K562 (cell line): ENCODE results near the gene GCKR. TPM values are rescaled to one million over a fixed set of nuclear protein-coding genes. Genes with fewer than 3 reads are reported as not detected.

Experiments used
- ELF1 ChIP-seq: fragments of 200-800 bp; sonication (Bioruptor generic); IDR thresholded peaks from 2 replicates; pipeline ENCODE4 v1.6.1; 2016; ENCODE audit warnings: missing genetic modification characterization, missing compliant biosample characterization
- FIP1L1 ChIP-seq: fragments of 200-400 bp; formaldehyde crosslinking; IDR thresholded peaks from 2 replicates; pipeline ENCODE4 v1.6.1; 2018; ENCODE audit warnings: mild to moderate bottlenecking, low read depth, low read length; ENCODE audit not compliant: poor library complexity, severe bottlenecking
- POLR2AphosphoS5 ChIP-seq: IDR thresholded peaks from 2 replicates; pipeline ENCODE4 v1.6.1; 2011; ENCODE audit warnings: mild to moderate bottlenecking, low read depth, low read length, moderate library complexity; ENCODE audit not compliant: control insufficient read depth, insufficient read depth
- RB1 ChIP-seq: fragments of 450-650 bp; IDR thresholded peaks from 2 replicates; pipeline ENCODE4 v1.6.1; 2017; ENCODE audit warnings: low read depth, mild to moderate bottlenecking
- polyA plus RNA-seq, 8 experiments: library from polyadenylated mRNA; depleted of rRNA in 4 of 8; stranded (reverse) in 5 of 8; unstranded in 3 of 8; fragments of >200 nt; fragmentation: Nextera tagmentation in 2 of 8; fragmentation: Illumina TruSeq in 1 of 8; extraction: Ambion mirVana in 2 of 8; extraction: Trizol in 1 of 8; gene quantifications; 2 replicates each; pipeline versions ENCODE4 v1.2.1 to v1.2.3, GENCODE V29; 2011 to 2014; ENCODE audit warnings: inconsistent platforms in 1 of 8, missing spikeins in 1 of 8
- total RNA-seq, 7 experiments: library from RNA; depleted of rRNA in 6 of 7; stranded (reverse); fragments of >200 nt in 6 of 7; fragmentation: Illumina TruSeq in 2 of 7; extraction: Trizol in 2 of 7; gene quantifications; 2 replicates each; pipeline versions ENCODE4 v1.2.1 to v1.2.3, GENCODE V29; 2011 to 2021; ENCODE audit warnings: low replicate concordance in 1 of 7
- TF ChIP-seq, protein P1 (sequence below), 2 experiments: fragments of 450-650 bp in 1 of 2; sonication (generic) in 1 of 2; formaldehyde crosslinking in 1 of 2; IDR thresholded peaks; 2 replicates each; pipeline versions ENCODE4 v1.7.1 to v1.9.0; 2016 to 2022; ENCODE audit warnings: inconsistent platforms in 1 of 2, mild to moderate bottlenecking in 1 of 2, missing genetic modification reagents in 1 of 2
- TF ChIP-seq, protein P2 (sequence below): fragments of 450-650 bp; formaldehyde crosslinking; IDR thresholded peaks from 2 replicates; pipeline ENCODE4 v1.4.0; 2022; ENCODE audit warnings: missing genetic modification characterization
- TF ChIP-seq, protein P3 (sequence below), 2 experiments: IDR thresholded peaks; 2 replicates each; pipeline ENCODE4 v1.6.1; 2012; ENCODE audit warnings: improper control_type of control experiment in 2 of 2, low read depth in 2 of 2, low read length in 2 of 2, borderline replicate concordance in 1 of 2
- TF ChIP-seq, protein P4 (sequence below): fragments of 450-650 bp; IDR thresholded peaks from 2 replicates; pipeline ENCODE4 v1.6.1; 2017; ENCODE audit warnings: antibody characterized with exemption, mild to moderate bottlenecking

GCKR gene
- total and polyA plus RNA-seq, 9 of the 15 experiments (the other 6 are each of a cell fraction or from before 2014, with no cell fraction given) = 0.28 to 0.79 (median 0.50) TPM; not detected in 1

DNA sequence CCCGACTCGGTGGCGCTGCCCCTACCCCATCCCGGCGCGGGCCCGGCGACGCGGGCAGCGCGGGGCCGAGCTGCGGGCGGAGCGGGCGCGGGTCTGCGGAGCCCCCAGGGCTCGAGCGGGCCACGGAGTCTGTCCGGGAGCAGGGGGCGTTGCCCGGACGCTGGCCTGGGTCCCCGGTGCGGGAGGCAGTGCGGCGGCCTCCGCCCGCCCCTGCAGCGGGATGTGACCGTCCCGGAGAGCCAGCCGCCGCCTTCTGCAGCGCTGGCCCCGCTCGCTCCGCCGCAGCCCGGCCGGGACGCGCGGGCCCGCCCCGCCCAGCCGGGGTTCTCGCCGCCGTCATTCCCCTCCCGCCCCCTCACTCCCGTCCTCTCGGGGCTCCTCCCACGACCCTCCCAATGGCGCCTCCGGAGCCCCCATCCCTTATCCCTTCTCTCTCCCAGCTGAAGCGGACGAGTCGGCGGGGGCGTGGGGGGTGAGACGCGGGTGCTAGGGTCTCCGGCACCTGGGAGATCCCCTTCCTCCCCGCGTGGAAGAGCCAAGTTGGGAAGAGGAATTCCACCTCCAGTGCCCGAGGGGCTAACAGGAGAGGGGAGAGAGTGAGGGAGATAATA lies 1.6 kb upstream of the GCKR start, which contains the start of gene FNDC4 (continued):
- TF ChIP-seq, protein P1, sequence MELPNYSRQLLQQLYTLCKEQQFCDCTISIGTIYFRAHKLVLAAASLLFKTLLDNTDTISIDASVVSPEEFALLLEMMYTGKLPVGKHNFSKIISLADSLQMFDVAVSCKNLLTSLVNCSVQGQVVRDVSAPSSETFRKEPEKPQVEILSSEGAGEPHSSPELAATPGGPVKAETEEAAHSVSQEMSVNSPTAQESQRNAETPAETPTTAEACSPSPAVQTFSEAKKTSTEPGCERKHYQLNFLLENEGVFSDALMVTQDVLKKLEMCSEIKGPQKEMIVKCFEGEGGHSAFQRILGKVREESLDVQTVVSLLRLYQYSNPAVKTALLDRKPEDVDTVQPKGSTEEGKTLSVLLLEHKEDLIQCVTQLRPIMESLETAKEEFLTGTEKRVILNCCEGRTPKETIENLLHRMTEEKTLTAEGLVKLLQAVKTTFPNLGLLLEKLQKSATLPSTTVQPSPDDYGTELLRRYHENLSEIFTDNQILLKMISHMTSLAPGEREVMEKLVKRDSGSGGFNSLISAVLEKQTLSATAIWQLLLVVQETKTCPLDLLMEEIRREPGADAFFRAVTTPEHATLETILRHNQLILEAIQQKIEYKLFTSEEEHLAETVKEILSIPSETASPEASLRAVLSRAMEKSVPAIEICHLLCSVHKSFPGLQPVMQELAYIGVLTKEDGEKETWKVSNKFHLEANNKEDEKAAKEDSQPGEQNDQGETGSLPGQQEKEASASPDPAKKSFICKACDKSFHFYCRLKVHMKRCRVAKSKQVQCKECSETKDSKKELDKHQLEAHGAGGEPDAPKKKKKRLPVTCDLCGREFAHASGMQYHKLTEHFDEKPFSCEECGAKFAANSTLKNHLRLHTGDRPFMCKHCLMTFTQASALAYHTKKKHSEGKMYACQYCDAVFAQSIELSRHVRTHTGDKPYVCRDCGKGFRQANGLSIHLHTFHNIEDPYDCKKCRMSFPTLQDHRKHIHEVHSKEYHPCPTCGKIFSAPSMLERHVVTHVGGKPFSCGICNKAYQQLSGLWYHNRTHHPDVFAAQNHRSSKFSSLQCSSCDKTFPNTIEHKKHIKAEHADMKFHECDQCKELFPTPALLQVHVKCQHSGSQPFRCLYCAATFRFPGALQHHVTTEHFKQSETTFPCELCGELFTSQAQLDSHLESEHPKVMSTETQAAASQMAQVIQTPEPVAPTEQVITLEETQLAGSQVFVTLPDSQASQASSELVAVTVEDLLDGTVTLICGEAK (IDR thresholded peaks at IDR 0.05) = peak; percentile 38; the same call in 1 of the 2 replicates
- TF ChIP-seq, protein P1 (CRISPR knock-in tag; IDR thresholded peaks at IDR 0.05) = no peak
- TF ChIP-seq POLR2AphosphoS5 (no peak), ELF1 (no peak), RB1 (peak; percentile 66; the same call in 1 of the 2 replicates), FIP1L1 (peak; percentile 58)
- TF ChIP-seq, protein P2, sequence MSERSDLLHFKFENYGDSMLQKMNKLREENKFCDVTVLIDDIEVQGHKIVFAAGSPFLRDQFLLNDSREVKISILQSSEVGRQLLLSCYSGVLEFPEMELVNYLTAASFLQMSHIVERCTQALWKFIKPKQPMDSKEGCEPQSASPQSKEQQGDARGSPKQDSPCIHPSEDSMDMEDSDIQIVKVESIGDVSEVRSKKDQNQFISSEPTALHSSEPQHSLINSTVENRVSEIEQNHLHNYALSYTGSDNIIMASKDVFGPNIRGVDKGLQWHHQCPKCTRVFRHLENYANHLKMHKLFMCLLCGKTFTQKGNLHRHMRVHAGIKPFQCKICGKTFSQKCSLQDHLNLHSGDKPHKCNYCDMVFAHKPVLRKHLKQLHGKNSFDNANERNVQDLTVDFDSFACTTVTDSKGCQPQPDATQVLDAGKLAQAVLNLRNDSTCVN (CRISPR knock-in tag) = no peak
- TF ChIP-seq, protein P3, sequence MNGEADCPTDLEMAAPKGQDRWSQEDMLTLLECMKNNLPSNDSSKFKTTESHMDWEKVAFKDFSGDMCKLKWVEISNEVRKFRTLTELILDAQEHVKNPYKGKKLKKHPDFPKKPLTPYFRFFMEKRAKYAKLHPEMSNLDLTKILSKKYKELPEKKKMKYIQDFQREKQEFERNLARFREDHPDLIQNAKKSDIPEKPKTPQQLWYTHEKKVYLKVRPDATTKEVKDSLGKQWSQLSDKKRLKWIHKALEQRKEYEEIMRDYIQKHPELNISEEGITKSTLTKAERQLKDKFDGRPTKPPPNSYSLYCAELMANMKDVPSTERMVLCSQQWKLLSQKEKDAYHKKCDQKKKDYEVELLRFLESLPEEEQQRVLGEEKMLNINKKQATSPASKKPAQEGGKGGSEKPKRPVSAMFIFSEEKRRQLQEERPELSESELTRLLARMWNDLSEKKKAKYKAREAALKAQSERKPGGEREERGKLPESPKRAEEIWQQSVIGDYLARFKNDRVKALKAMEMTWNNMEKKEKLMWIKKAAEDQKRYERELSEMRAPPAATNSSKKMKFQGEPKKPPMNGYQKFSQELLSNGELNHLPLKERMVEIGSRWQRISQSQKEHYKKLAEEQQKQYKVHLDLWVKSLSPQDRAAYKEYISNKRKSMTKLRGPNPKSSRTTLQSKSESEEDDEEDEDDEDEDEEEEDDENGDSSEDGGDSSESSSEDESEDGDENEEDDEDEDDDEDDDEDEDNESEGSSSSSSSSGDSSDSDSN (IDR thresholded peaks at IDR 0.05; ENCODE audit: borderline replicate concordance in 1 of 2, low read depth in 2 of 2, low read length in 2 of 2) = peak; percentile 33 to 67; a peak in 1 of 4 replicates
- TF ChIP-seq, protein P4, sequence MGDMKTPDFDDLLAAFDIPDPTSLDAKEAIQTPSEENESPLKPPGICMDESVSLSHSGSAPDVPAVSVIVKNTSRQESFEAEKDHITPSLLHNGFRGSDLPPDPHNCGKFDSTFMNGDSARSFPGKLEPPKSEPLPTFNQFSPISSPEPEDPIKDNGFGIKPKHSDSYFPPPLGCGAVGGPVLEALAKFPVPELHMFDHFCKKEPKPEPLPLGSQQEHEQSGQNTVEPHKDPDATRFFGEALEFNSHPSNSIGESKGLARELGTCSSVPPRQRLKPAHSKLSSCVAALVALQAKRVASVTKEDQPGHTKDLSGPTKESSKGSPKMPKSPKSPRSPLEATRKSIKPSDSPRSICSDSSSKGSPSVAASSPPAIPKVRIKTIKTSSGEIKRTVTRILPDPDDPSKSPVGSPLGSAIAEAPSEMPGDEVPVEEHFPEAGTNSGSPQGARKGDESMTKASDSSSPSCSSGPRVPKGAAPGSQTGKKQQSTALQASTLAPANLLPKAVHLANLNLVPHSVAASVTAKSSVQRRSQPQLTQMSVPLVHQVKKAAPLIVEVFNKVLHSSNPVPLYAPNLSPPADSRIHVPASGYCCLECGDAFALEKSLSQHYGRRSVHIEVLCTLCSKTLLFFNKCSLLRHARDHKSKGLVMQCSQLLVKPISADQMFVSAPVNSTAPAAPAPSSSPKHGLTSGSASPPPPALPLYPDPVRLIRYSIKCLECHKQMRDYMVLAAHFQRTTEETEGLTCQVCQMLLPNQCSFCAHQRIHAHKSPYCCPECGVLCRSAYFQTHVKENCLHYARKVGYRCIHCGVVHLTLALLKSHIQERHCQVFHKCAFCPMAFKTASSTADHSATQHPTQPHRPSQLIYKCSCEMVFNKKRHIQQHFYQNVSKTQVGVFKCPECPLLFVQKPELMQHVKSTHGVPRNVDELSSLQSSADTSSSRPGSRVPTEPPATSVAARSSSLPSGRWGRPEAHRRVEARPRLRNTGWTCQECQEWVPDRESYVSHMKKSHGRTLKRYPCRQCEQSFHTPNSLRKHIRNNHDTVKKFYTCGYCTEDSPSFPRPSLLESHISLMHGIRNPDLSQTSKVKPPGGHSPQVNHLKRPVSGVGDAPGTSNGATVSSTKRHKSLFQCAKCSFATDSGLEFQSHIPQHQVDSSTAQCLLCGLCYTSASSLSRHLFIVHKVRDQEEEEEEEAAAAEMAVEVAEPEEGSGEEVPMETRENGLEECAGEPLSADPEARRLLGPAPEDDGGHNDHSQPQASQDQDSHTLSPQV = 0 out of 2 replicates have a peak, but pooled peaks have one; percentile 31
